GM19463 (cell line): ENCODE data around the gene STAM.

Source experiments
- ATAC-seq: cut with Tn5 transposase; IDR thresholded peaks from one replicate; pipeline ENCODE4 v1.9.1; 2021; ENCODE audit warnings: mild to moderate bottlenecking, moderate library complexity; ENCODE audit not compliant: unreplicated experiment

Gene STAM

DNA sequence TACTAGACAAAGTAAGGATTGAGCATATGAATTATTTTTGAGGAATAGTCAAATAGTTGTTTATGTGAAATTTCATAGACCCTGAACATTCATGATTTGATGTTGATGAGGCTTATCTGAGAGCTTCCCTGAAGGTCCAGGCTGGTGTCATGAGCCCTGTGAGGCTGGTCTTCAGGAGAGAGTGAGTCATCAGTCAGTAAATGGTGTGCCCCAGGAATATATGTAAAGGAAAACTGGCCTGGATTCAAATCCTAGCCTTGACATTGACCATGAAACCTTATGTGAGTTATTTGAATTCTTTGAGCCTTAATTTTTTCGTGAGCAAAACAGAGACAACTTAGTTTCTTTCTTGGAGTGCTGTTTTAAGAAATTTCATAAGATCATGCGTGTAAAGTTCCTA, 114.2 kb downstream of the STAM start:
- ATAC-seq: no peak

DNA sequence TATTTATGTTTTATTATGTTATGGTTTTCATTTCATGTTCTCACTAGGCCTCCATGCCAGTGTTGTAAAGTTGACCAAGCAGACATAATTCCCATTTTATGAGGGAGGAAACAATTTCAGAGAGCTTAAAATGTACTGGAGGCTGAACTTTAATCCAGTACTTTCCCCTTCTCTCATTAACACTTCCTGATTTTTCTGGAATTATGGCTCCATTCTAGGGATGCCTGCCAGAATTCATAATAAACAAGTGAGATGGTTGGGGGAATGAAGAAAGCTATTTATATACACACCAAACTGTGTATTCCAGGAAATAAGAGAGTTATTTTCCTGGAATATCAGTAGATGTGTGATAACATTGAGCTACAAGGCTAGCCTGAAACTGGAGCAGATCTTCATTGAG, 114.9 kb downstream of the STAM start:
- ATAC-seq: no peak

DNA sequence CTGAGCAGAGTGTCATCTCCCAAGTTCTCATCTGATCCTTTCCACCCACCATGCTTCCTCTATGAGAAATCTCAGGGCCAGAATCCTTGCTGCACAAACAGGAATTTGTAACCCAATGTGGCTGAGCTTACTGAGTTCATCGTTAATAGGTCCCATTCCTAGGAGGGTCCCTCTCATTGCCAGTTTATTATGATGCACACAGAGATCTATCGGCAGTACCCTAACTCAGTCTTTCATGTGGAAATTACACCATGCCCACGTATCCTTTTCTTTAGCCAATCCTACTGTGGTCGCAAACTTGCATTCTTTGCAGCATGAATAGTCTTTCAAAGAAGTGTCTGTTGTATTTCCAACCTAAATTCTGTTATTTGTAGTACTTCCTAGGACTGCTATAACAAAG, 120.2 kb downstream of the STAM start:
- ATAC-seq: no peak

DNA sequence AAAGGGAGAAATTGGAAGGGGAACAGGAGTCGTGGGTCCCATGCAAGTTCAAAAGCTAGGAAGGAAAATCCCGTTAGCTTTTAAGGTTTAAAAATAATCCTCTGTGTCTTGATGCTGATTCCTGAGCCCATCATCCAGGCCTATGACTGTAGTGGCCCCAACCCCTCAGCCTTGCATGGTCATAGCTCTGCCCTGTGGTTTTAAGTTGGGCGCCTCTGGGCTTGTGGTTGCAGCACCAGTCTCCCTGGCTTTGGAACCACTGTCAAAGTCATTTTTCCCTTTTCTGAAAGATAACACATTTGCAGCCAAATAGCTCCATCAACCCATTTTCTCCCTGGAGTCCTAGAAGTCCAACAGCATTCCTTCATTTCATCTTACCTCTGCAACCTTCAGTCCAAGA, 121.7 kb downstream of the STAM start:
- ATAC-seq: no peak
